Measurements from ENCODE around the gene FANCL.
"Not testable (repeated sequence)": the region's sequence is repeated elsewhere in the genome, so short reads cannot be mapped to it uniquely, and the experiment has no call there.

Gene FANCL

GRCh38 chr2:58204195-58204959 lies 36.7 kb downstream of the FANCL start:
- no peak for DNase-seq

- no peak for DNase-seq
Measured at GRCh38 chr2:58203018-58203417, 38.1 kb downstream of the FANCL start.

- no peak for DNase-seq
Measured at GRCh38 chr2:58202404-58202803, 38.7 kb downstream of the FANCL start.

GRCh38 chr2:58197894-58198293 lies 43.2 kb downstream of the FANCL start:
- no peak for DNase-seq

GRCh38 chr2:58195662-58196061 lies 45.5 kb downstream of the FANCL start:
- no peak for DNase-seq

GRCh38 chr2:58194458-58194857 lies 46.7 kb downstream of the FANCL start:
- DNase-seq: no peak

- not testable (repeated sequence) for DNase-seq
Measured at GRCh38 chr2:58187022-58187421, 54.1 kb downstream of the FANCL start.

GRCh38 chr2:58186501-58186900 lies 54.6 kb downstream of the FANCL start:
- DNase-seq: no peak

- DNase-seq: no peak
Measured at GRCh38 chr2:58182527-58182926, 58.6 kb downstream of the FANCL start.

GRCh38 chr2:58180635-58181034 lies 60.5 kb downstream of the FANCL start:
- DNase-seq: no peak

GRCh38 chr2:58180175-58180574 lies 61.0 kb downstream of the FANCL start:
- DNase-seq: not testable (repeated sequence)

- not testable (repeated sequence) for DNase-seq
Measured at GRCh38 chr2:58177187-58177586, 63.9 kb downstream of the FANCL start.

GRCh38 chr2:58171831-58172230 lies 69.3 kb downstream of the FANCL start:
- DNase-seq: not testable (repeated sequence)

GRCh38 chr2:58170334-58170933 lies 70.7 kb downstream of the FANCL start:
- not testable (repeated sequence) for DNase-seq

- DNase-seq: not testable (repeated sequence)
Measured at GRCh38 chr2:58169845-58170244, 71.3 kb downstream of the FANCL start.

- DNase-seq: not testable (repeated sequence)
Measured at GRCh38 chr2:58168130-58168529, 73.0 kb downstream of the FANCL start.

GRCh38 chr2:58163913-58164312 lies 77.2 kb downstream of the FANCL start:
- no peak for DNase-seq

- DNase-seq: no peak
Measured at GRCh38 chr2:58158481-58158880, 82.6 kb downstream of the FANCL start.

GRCh38 chr2:58157754-58158153 lies 83.4 kb downstream of the FANCL start:
- DNase-seq: no peak

- DNase-seq: no peak
Measured at GRCh38 chr2:58156780-58157179, 84.3 kb downstream of the FANCL start.

GRCh38 chr2:58155160-58155778 lies 85.9 kb downstream of the FANCL start:
- no peak for DNase-seq

GRCh38 chr2:58146707-58147106 lies 94.4 kb downstream of the FANCL start:
- DNase-seq: no peak

GRCh38 chr2:58145769-58146168 lies 95.4 kb downstream of the FANCL start:
- DNase-seq: not testable (repeated sequence)

- no peak for DNase-seq
Measured at GRCh38 chr2:58140508-58141072, 100.5 kb downstream of the FANCL start.

Measured in NCI-H1694 treated with DMSO at 0.1 percent for 48 hours (cell line).